GM23338 (cell line): Measurements from ENCODE around the gene AGXT2. TPM values are rescaled to one million over a fixed set of nuclear protein-coding genes. Genes with fewer than 3 reads are reported as not detected.

Experiments used
- ATAC-seq: fragments of 200-7000 bp; cut with Tn5 transposase; 3 replicates; pipeline ENCODE4 v1.9.1; 2020
- DNase-seq: peaks from one replicate; pipeline ENCODE4 v3.0.0-alpha.2; 2015; ENCODE audit warnings: low spot score
- H2AFZ ChIP-seq: fragments of 200-600 bp; sonication (generic); 2 replicates; pipeline ENCODE4 v1.8.0; 2016; ENCODE audit warnings: antibody characterized with exemption, mild to moderate bottlenecking, moderate library complexity
- H3F3A ChIP-seq: fragments of 200-600 bp; sonication (generic); replicated peaks from 2 replicates; pipeline ENCODE4 v1.8.0; 2017; ENCODE audit warnings: antibody characterized with exemption, mixed run types, low read depth
- H3K27ac ChIP-seq: fragments of 200-600 bp; sonication (generic); 2 replicates; pipeline ENCODE4 v1.6.1; 2016; ENCODE audit warnings: low read depth
- H3K27me3 ChIP-seq: fragments of 200-600 bp; sonication (generic); 2 replicates; pipeline ENCODE4 v1.8.0; 2016; ENCODE audit warnings: mild to moderate bottlenecking, mixed run types, moderate library complexity; ENCODE audit not compliant: insufficient read depth
- H3K36me3 ChIP-seq: fragments of 200-600 bp; sonication (generic); 2 replicates; pipeline ENCODE4 v1.8.0; 2016; ENCODE audit warnings: mild to moderate bottlenecking; ENCODE audit not compliant: insufficient read depth
- H3K4me1 ChIP-seq: fragments of 200-600 bp; sonication (generic); 2 replicates; pipeline ENCODE4 v1.8.0; 2016; ENCODE audit warnings: mild to moderate bottlenecking, moderate library complexity; ENCODE audit not compliant: insufficient read depth
- H3K4me2 ChIP-seq: fragments of 200-600 bp; sonication (generic); 2 replicates; pipeline ENCODE4 v1.7.1; 2017; ENCODE audit warnings: mixed run types
- H3K4me3 ChIP-seq: fragments of 200-600 bp; sonication (generic); 2 replicates; pipeline ENCODE4 v1.6.1; 2016; ENCODE audit warnings: mixed run types
- H3K79me2 ChIP-seq: fragments of 200-600 bp; sonication (generic); replicated peaks from 2 replicates; pipeline ENCODE4 v1.8.0; 2017; ENCODE audit warnings: mild to moderate bottlenecking; ENCODE audit not compliant: insufficient read depth
- H3K9me2 ChIP-seq: fragments of 200-600 bp; sonication (generic); 2 replicates; pipeline ENCODE4 v1.8.0; 2017; ENCODE audit not compliant: insufficient read depth
- H4K20me1 ChIP-seq: fragments of 200-600 bp; sonication (generic); replicated peaks from 2 replicates; pipeline ENCODE4 v1.8.0; 2017; ENCODE audit warnings: mild to moderate bottlenecking; ENCODE audit not compliant: insufficient read depth
- H3K27ac Mint-ChIP-seq: 2 replicates; pipeline ENCODE4 v1.8.0; 2020; ENCODE audit warnings: inconsistent platforms, mild to moderate bottlenecking, moderate library complexity, mixed read lengths
- H3K27me3 Mint-ChIP-seq: 3 replicates; pipeline ENCODE4 v1.8.0; 2022; ENCODE audit warnings: low read depth, mild to moderate bottlenecking, moderate library complexity, mixed read lengths, inconsistent platforms; ENCODE audit not compliant: insufficient read depth, poor library complexity
- H3K36me3 Mint-ChIP-seq: 3 replicates; pipeline ENCODE4 v1.8.0; 2021; ENCODE audit warnings: low read depth, mild to moderate bottlenecking, inconsistent platforms, moderate library complexity, mixed read lengths
- H3K4me1 Mint-ChIP-seq: 3 replicates; pipeline ENCODE4 v1.8.0; 2020; ENCODE audit warnings: mild to moderate bottlenecking, inconsistent platforms, mixed read lengths
- H3K4me3 Mint-ChIP-seq: 3 replicates; pipeline ENCODE4 v1.8.0; 2021; ENCODE audit warnings: moderate library complexity, mild to moderate bottlenecking, inconsistent platforms, mixed read lengths
- H3K9me3 Mint-ChIP-seq: 3 replicates; pipeline ENCODE4 v1.8.0; 2020; ENCODE audit warnings: moderate library complexity, mild to moderate bottlenecking, inconsistent platforms, mixed read lengths
- CREB1 ChIP-seq: fragments of 250-450 bp; sonication (Bioruptor Pico); IDR thresholded peaks from 2 replicates; pipeline ENCODE4 v1.5.0; 2020; ENCODE audit warnings: low read depth, mild to moderate bottlenecking, moderate library complexity
- EZH2 ChIP-seq: fragments of 200-600 bp; sonication (generic); IDR thresholded peaks from one replicate; pipeline ENCODE4 v1.8.0; 2017; ENCODE audit warnings: antibody characterized with exemption, mild to moderate bottlenecking, low read depth; ENCODE audit not compliant: unreplicated experiment
- EZH2phosphoT487 ChIP-seq: fragments of 200-600 bp; sonication (generic); IDR thresholded peaks from one replicate; pipeline ENCODE4 v1.8.1; 2018; ENCODE audit warnings: antibody characterized with exemption; ENCODE audit not compliant: unreplicated experiment
- JUNB ChIP-seq: IDR thresholded peaks from one replicate; pipeline ENCODE4 v1.6.1; 2016; ENCODE audit warnings: antibody characterized with exemption; ENCODE audit not compliant: unreplicated experiment
- NANOG ChIP-seq: IDR thresholded peaks from 2 replicates; pipeline ENCODE4 v1.6.1; 2016; ENCODE audit warnings: antibody characterized with exemption, borderline replicate concordance
- POLR2AphosphoS5 ChIP-seq: IDR thresholded peaks from 2 replicates; pipeline ENCODE4 v1.6.1; 2016; ENCODE audit warnings: antibody characterized with exemption, low read depth
- STAT1 ChIP-seq: IDR thresholded peaks from one replicate; pipeline ENCODE4 v1.6.1; 2016; ENCODE audit warnings: antibody characterized with exemption; ENCODE audit not compliant: unreplicated experiment
- ZNF114 ChIP-seq: fragments of 250-450 bp; sonication (Bioruptor Pico); IDR thresholded peaks from 2 replicates; pipeline ENCODE4 v1.5.0; 2020; ENCODE audit warnings: mild to moderate bottlenecking, moderate library complexity
- ZNF331 ChIP-seq: fragments of 250-450 bp; sonication (Bioruptor Pico); IDR thresholded peaks from 2 replicates; pipeline ENCODE4 v1.5.0; 2020; ENCODE audit warnings: low read depth, mild to moderate bottlenecking, moderate library complexity
- polyA plus RNA-seq: library from polyadenylated mRNA; unstranded; fragments of >200 nt; fragmentation: Nextera tagmentation; extraction: Ambion mirVana; gene quantifications from 2 replicates; pipeline ENCODE4 v1.2.1, GENCODE V29; 2016
- total RNA-seq: library from RNA; depleted of rRNA; stranded (reverse); fragments of >200 nt; shearing (Covaris generic); gene quantifications from 2 replicates; pipeline ENCODE4 v1.2.3, GENCODE V29; 2014
- TF ChIP-seq, protein P1 (sequence below): fragments of 250-450 bp; sonication (Bioruptor Pico); IDR thresholded peaks from 2 replicates; pipeline ENCODE4 v1.5.0; 2020; ENCODE audit warnings: mild to moderate bottlenecking, moderate library complexity
- TF ChIP-seq, protein P2 (sequence below): IDR thresholded peaks from 2 replicates; pipeline ENCODE4 v1.6.1; 2016; ENCODE audit warnings: antibody characterized with exemption
- TF ChIP-seq, protein P3 (sequence below): IDR thresholded peaks from one replicate; pipeline ENCODE4 v1.6.1; 2018; ENCODE audit warnings: antibody characterized with exemption; ENCODE audit not compliant: unreplicated experiment
- TF ChIP-seq, protein P4 (sequence below), 2 experiments: fragments of 200-600 bp in 1 of 2; sonication (generic) in 1 of 2; conservative IDR thresholded peaks; 2 replicates each; pipeline versions ENCODE4 v1.5.1 to v1.6.1; 2016 to 2017; ENCODE audit warnings: antibody characterized with exemption in 2 of 2, low read depth in 2 of 2, mild to moderate bottlenecking in 2 of 2, moderate library complexity in 1 of 2

Gene AGXT2
- total and polyA plus RNA-seq, 2 experiments from 2014 or later = not detected

DNA sequence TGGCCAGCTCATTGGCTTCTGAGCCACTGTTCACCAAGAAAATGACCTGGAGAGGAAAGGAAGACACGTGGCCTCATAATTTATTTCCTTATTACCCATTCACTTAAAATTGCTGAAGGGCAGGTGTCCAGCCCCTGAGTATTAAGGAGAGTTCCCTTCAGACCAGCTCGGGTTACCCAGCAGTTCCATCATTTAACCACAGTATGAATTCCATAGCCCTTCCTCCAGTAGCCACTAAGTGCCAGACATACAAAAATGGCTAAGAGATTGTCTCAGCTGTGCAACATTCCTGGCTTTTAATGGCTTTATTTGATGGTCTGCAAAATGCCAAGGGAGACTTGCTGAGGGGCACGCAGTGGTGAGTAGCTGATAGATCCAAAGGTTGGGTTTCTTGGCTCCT is 12.5 kb downstream of the AGXT2 start:
- no peak for ATAC-seq

More for the DNA sequence above, 12.5 kb downstream of the AGXT2 start:
- no peak overlapping the region for H3K27ac Mint-ChIP-seq
- no peaks in the 10 kb centered on the region for H3F3A ChIP-seq
- no peak overlapping the region for H2AFZ ChIP-seq
- no peaks in the 10 kb centered on the region for H3K27me3 ChIP-seq
- no peaks in the 10 kb centered on the region for H3K36me3 Mint-ChIP-seq
- no peaks in the 10 kb centered on the region for H3K9me2 ChIP-seq
- H3K4me2 ChIP-seq = no peak overlapping the region
- H3K27ac ChIP-seq = no peak overlapping the region
- H3K9me3 Mint-ChIP-seq = no peaks in the 10 kb centered on the region
- no peaks in the 10 kb centered on the region for H3K4me1 ChIP-seq
- H3K4me3 ChIP-seq = no peak overlapping the region
- no peak overlapping the region for H3K4me3 Mint-ChIP-seq
- TF ChIP-seq, protein P1, sequence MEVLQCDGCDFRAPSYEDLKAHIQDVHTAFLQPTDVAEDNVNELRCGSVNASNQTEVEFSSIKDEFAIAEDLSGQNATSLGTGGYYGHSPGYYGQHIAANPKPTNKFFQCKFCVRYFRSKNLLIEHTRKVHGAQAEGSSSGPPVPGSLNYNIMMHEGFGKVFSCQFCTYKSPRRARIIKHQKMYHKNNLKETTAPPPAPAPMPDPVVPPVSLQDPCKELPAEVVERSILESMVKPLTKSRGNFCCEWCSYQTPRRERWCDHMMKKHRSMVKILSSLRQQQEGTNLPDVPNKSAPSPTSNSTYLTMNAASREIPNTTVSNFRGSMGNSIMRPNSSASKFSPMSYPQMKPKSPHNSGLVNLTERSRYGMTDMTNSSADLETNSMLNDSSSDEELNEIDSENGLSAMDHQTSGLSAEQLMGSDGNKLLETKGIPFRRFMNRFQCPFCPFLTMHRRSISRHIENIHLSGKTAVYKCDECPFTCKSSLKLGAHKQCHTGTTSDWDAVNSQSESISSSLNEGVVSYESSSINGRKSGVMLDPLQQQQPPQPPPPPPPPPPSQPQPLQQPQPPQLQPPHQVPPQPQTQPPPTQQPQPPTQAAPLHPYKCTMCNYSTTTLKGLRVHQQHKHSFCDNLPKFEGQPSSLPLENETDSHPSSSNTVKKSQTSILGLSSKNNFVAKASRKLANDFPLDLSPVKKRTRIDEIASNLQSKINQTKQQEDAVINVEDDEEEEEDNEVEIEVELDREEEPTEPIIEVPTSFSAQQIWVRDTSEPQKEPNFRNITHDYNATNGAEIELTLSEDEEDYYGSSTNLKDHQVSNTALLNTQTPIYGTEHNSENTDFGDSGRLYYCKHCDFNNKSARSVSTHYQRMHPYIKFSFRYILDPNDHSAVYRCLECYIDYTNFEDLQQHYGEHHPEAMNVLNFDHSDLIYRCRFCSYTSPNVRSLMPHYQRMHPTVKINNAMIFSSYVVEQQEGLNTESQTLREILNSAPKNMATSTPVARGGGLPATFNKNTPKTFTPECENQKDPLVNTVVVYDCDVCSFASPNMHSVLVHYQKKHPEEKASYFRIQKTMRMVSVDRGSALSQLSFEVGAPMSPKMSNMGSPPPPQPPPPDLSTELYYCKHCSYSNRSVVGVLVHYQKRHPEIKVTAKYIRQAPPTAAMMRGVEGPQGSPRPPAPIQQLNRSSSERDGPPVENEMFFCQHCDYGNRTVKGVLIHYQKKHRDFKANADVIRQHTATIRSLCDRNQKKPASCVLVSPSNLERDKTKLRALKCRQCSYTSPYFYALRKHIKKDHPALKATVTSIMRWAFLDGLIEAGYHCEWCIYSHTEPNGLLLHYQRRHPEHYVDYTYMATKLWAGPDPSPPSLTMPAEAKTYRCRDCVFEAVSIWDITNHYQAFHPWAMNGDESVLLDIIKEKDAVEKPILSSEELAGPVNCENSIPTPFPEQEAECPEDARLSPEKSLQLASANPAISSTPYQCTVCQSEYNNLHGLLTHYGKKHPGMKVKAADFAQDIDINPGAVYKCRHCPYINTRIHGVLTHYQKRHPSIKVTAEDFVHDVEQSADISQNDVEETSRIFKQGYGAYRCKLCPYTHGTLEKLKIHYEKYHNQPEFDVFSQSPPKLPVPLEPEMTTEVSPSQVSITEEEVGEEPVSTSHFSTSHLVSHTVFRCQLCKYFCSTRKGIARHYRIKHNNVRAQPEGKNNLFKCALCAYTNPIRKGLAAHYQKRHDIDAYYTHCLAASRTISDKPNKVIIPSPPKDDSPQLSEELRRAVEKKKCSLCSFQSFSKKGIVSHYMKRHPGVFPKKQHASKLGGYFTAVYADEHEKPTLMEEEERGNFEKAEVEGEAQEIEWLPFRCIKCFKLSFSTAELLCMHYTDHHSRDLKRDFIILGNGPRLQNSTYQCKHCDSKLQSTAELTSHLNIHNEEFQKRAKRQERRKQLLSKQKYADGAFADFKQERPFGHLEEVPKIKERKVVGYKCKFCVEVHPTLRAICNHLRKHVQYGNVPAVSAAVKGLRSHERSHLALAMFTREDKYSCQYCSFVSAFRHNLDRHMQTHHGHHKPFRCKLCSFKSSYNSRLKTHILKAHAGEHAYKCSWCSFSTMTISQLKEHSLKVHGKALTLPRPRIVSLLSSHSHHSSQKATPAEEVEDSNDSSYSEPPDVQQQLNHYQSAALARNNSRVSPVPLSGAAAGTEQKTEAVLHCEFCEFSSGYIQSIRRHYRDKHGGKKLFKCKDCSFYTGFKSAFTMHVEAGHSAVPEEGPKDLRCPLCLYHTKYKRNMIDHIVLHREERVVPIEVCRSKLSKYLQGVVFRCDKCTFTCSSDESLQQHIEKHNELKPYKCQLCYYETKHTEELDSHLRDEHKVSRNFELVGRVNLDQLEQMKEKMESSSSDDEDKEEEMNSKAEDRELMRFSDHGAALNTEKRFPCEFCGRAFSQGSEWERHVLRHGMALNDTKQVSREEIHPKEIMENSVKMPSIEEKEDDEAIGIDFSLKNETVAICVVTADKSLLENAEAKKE (CRISPR knock-in tag) = no peak
- TF ChIP-seq POLR2AphosphoS5 = no peak
- no peak for TF ChIP-seq JUNB
- TF ChIP-seq NANOG = no peak
- no peak for TF ChIP-seq EZH2phosphoT487
- TF ChIP-seq CREB1 (CRISPR knock-in tag) = no peak
- TF ChIP-seq STAT1 = no peak
- TF ChIP-seq, protein P2, sequence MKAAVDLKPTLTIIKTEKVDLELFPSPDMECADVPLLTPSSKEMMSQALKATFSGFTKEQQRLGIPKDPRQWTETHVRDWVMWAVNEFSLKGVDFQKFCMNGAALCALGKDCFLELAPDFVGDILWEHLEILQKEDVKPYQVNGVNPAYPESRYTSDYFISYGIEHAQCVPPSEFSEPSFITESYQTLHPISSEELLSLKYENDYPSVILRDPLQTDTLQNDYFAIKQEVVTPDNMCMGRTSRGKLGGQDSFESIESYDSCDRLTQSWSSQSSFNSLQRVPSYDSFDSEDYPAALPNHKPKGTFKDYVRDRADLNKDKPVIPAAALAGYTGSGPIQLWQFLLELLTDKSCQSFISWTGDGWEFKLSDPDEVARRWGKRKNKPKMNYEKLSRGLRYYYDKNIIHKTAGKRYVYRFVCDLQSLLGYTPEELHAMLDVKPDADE = no peak
- TF ChIP-seq ZNF114 = no peak
- TF ChIP-seq EZH2 = no peak
- TF ChIP-seq ZNF331 (CRISPR knock-in tag) = no peak
- TF ChIP-seq, protein P3, sequence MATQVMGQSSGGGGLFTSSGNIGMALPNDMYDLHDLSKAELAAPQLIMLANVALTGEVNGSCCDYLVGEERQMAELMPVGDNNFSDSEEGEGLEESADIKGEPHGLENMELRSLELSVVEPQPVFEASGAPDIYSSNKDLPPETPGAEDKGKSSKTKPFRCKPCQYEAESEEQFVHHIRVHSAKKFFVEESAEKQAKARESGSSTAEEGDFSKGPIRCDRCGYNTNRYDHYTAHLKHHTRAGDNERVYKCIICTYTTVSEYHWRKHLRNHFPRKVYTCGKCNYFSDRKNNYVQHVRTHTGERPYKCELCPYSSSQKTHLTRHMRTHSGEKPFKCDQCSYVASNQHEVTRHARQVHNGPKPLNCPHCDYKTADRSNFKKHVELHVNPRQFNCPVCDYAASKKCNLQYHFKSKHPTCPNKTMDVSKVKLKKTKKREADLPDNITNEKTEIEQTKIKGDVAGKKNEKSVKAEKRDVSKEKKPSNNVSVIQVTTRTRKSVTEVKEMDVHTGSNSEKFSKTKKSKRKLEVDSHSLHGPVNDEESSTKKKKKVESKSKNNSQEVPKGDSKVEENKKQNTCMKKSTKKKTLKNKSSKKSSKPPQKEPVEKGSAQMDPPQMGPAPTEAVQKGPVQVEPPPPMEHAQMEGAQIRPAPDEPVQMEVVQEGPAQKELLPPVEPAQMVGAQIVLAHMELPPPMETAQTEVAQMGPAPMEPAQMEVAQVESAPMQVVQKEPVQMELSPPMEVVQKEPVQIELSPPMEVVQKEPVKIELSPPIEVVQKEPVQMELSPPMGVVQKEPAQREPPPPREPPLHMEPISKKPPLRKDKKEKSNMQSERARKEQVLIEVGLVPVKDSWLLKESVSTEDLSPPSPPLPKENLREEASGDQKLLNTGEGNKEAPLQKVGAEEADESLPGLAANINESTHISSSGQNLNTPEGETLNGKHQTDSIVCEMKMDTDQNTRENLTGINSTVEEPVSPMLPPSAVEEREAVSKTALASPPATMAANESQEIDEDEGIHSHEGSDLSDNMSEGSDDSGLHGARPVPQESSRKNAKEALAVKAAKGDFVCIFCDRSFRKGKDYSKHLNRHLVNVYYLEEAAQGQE = no peak
- TF ChIP-seq, protein P4, sequence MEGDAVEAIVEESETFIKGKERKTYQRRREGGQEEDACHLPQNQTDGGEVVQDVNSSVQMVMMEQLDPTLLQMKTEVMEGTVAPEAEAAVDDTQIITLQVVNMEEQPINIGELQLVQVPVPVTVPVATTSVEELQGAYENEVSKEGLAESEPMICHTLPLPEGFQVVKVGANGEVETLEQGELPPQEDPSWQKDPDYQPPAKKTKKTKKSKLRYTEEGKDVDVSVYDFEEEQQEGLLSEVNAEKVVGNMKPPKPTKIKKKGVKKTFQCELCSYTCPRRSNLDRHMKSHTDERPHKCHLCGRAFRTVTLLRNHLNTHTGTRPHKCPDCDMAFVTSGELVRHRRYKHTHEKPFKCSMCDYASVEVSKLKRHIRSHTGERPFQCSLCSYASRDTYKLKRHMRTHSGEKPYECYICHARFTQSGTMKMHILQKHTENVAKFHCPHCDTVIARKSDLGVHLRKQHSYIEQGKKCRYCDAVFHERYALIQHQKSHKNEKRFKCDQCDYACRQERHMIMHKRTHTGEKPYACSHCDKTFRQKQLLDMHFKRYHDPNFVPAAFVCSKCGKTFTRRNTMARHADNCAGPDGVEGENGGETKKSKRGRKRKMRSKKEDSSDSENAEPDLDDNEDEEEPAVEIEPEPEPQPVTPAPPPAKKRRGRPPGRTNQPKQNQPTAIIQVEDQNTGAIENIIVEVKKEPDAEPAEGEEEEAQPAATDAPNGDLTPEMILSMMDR (conservative IDR thresholded peaks at IDR 0.05; ENCODE audit: low read depth in 2 of 2) = no peak
- no peaks in the 10 kb centered on the region for H3K36me3 ChIP-seq
- H3K27me3 Mint-ChIP-seq = no peaks in the 10 kb centered on the region
- DNase-seq = no peak
- H3K79me2 ChIP-seq = no peaks in the 10 kb centered on the region
- H4K20me1 ChIP-seq = no peaks in the 10 kb centered on the region
- H3K4me1 Mint-ChIP-seq = peaks cover 28% of the 10 kb centered on the region
